Embryonic facial prominence (tissue), 1 donor: Measurements from ENCODE around the gene SPSB3.
"Not testable (repeated sequence)": the region's sequence is repeated elsewhere in the genome, so short reads cannot be mapped to it uniquely, and the experiment has no call there.

ENCODE experiments used
- DNase-seq: peaks from one replicate; pipeline ENCODE4 v3.0.0-alpha.2; 2016; ENCODE audit errors: extremely low spot score

SPSB3 gene

DNA sequence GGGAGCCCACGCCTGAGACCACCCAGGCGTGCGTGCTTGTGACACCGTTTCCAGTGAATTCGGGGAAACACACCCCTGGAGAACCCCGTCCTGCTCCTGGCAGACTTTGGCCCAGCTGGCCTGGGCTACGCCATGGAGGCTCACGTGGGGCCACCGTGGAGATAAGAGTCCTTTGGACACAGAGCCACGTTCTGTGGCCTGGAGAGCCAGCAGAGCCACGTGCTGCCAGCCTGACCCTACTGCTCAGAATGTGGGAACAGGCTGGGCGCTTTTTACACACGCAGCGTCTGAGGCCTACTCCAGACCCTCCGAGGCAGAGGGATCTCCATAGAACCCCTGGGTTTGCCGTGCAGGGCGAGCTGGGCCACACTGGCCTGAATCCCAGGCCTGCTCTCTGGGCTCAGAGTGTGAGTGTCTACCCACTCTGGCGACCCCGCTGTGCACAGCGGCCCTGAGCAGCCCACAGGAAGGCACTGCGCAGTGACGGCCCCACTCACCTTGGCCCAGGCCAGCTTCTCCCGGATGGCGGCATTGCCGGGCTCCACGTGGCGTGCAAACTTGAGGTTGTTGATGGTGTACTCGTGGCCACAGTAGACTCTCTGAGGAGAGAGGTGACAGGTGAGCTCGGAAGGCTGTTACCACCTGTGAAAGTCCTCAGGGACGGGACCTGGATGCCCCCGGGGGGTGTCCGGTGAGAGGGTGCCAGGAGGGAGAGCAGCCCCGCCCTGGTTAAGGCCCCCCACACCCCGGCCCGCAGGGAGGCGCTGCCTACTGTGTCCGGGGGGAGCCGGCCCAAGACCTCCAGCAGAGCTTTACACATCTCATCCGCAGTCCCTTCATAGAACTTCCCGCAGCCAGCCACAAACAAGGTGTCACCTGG is 34.3 kb upstream of the SPSB3 start:
- DNase-seq: no peak

DNA sequence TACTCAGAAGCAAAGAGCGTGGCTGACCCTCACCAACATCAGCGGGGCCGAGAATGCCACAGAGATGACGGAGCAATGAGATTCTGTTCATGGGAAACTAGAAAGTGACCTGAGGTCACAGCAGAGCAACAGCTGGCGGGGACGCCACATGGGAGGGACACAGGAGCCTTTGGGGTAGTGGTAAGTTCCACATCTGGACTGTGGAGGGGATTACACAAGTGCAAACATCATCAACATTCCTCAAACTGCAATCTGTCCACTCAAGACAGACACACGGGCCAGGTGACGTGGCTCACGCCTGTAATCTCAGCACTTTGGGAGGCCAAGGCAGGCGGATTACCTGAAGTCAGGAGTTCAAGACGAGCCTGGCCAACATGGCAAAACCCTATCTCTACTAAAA is 33.1 kb upstream of the SPSB3 start:
- no peak for DNase-seq

DNA sequence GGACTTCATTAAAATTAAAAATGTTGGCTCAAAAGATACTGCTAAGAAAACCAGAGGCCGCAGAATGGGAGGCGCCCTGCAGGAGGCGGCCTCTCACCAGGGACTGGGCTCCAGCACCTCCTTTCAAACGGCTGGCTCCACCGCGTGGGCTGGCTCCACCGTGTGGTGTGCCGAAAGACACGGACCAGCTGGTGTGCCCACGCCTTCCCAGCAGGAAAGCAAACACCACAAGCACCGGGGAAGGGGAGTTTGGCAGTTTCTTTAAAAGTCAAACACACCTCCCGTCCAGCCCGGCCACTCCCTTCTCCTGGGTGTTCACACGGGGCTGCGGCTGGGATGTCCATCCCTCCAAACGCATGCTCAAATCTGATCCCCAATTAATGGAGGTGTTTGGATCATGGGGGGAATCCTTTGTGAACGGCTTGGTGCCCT is 30.4 kb upstream of the SPSB3 start:
- DNase-seq: no peak

DNA sequence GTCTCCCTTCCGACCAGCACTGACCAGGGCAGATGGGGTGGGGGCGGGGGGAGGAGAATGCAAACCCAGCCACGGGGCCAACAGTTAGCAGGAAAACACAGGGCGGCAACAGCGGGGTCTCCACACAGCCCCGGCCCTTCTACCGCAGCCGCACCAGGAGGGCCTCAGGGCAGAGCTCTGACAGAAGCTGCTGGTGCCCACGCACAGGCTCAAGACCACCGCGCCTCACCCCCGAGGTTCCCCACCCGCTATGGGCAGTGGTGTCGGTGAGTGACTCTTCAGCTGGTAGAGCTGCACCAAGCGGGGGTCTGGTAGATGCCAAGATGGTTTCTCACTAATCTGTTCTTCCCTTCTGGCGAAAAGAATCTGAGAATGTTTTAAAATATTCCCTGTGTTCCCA is 28.2 kb upstream of the SPSB3 start:
- DNase-seq: no peak

DNA sequence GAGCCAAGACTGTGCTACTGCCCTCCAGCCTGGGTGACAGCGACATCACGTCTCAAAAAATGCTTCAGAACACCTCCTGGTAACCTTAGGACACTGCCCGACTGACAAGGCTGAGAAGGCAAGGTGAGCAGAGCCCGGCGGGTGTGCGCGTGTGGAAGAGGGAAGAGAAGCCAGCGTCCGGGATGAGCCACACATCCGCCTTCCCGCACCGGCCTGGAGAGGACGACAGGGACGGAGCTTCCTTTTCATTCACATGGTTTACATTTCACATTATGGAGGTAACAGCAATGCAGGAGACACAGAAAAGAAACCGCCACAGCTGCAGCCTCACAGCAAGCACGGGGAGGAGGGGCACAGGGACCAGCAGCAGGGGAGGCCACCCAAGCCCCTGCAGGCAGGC is 27.7 kb upstream of the SPSB3 start:
- DNase-seq: no peak

DNA sequence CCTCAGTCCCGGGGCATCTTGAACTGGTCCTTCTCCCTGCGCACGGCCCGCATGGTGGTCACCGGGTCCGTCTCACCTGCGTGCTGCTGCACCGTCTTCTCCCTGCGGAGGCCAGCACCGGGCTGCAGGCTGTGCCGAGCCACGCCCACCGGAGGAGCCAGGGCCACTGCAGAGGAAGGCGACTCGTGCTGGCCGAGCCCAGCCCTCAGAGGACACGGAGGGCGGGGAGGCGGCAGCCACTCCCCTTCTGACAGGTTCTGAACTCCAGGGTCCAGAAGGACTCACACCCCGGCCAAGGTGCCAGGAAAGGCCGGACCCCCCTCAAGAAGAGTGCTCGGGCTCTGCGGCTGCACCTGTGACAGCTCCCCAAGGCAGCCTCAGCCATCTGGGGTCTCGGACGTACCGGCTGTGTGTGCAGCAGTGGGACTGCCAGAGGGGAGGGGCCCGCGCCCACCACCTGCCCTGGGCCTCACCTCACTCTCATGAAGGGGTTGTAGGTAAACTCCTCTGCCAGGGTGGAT is 27.0 kb upstream of the SPSB3 start:
- DNase-seq: no peak

DNA sequence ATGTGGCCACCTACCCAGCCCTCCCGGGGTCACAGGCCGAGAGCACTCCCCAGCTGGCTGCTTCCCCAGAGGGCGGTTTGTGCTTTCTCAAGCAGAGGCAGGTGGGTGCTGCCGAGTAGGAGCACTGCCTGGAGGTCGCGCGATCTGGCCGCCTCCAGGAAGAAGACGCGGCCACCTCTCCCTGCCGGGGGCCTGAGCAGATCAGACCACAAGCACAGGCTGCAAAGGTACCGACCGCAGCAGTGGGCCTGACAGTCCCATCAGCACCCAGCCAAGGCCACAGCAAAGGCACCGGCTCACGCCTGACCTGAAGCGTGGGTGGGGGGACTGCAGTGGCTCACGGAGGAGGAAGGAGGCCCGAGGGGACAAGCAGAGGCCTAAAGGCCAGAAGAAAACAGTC is 26.3 kb upstream of the SPSB3 start:
- DNase-seq: no peak

DNA sequence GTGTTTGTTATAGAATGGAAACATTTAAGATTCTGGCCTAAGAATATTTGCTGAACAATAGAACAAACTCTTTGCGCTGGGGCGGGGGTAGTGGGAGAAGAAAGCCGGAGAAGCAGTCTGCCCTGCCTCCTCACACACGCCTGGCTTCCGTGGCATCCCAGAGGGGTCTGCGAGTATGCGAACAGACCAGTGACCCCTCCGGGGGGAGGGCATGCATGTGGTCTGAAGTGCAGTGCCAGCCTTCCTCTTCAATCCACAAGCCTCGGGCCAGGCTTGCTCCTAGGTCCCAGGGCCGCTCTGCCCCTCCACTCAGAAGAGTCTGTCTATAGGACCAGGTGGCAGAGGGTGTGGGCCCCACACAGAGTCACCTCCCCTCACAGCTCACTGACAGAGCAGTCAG is 25.3 kb upstream of the SPSB3 start:
- DNase-seq: no peak

DNA sequence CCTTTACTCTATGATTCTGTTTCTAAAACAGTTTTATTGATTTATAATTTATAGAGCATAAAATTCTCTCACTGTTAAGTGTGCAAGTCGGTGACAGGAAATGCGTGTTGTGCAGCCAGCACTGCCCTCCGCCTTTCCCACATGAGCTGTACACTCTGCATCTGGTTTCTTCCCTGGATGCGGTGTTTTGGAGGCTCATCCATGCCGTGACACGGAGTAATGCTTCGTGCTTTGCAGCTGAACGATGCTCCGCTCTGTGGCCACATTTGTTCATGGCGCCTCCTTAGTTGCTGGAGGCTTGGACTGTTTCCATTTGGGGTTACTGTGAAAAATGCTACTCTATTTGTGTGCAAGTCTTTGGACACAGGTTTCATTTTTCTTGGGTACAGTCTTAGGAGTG is 18.3 kb upstream of the SPSB3 start:
- no peak for DNase-seq

DNA sequence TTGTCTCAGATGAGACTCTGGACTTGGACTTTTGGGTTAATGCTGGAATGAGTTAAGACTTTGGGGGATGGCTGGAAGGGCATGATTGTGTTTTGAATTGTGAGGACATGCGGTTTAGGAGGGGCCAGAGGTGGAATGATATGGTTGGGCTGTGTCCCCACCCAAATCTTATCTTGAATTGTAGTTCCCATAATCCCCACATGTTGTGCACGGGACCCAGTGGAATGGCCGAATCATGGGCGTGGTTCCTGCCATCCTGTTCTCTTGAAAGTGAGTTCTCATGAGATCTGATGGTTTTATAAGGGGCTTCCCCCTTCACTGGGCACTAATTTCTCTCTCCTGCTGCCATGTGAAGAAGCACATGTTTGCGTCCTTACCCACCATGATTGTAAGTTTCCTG is 16.9 kb upstream of the SPSB3 start:
- DNase-seq: not testable (repeated sequence)

DNA sequence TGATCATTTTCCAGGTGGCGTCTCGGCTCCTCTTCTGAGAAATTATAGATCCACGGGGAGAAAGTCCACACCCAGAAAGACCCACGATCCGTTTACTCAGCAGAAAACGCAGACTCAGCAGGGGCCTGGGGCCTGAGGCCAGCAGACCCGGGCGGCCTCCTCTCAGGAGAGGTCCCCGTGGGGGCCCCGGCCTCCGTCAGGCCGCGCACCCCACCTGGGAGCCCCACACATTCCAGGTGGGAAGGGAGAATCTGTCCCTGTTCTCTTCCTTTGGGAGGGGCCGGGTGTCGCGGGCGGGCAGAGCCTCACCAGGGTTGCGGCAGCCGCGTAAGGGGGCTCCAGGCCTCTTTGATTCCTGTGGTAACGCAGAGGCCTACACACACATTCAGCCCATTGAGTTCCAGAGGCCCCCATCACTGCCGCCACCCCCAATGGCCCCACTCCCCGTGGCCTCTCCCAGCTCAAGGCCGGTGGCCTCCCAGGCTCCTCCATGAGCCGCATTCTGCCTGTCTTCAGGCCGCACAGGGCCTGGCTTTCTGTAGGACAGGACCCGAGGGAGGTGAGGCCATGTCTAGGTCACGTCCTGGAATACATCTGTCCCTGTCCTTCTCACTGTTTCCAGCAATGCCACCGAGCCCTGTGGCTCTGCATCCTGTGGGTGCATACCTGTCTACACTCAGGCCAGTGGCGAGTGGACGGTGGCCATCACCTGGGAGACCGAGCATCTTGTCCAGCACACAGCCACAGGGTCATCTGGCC is 12.7 kb upstream of the SPSB3 start:
- DNase-seq: no peak

DNA sequence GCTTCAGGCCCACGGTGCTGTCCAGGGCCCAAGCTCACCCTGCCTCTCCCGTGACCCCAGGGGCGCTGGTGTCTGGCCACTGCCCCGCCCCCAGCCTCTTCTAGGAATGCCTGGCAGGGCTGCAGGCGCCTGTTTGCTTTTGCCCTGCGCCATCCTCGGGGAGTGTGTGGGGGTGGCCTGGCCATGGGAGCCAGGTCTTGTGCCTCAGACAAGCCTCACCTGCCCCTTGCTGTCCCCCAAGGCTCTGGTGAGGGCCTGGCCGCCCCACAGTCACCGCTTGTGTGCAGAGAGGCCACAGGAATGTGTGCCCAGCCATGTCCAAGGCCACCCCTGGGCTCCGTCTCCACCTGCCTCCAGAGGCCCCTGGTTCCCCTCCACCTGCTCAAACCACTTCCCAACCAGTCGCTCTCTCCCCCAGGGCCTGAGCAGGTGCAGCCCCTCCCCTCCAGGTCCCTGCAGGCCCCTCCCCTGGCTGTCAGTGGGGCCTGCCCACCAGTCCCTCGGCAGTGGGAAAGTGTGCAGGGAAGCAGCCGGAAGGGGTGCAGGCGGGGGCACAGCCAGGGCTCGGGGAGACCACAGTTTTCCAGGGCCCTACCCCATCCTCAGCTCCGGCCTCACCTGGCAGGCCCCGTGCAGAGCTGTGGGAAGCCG is 12.0 kb upstream of the SPSB3 start:
- no peak for DNase-seq

DNA sequence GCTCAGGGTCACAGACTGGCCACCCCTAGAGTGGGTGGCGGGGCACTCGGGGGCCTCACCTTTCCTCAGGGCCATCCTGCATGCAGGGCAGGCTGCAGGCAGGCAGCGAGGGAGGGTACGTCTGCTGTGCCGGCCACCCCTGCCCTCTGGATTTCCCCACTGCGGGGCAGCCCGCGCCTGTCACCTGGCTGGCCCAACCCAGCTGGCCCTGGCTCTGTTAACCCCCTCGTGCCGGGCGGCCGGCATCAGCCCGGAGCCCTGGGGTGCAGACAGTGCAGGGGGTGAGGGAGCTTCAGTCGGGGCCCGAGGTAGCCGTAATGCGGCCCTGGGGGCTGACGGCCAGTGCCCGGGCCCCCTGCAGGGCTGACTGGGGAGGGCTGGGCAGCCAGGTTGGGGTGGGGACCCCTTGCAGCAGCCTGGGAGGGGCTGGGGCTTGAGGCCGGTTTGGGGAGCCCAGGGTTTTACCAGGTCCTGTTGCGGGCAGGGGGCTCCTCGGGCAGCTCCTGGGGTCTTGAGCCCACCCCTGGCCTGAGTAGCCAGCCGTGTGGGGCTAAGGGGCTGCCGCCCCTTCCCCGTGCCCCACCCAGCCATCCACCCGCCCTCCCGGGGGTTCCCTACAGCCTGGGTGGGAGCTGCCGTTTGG is 11.3 kb upstream of the SPSB3 start, which contains the start of gene IGFALS:
Gene IGFALS, minus strand, starts transcription at position 128 of the 643 bp plus-strand sequence. Its CDS starts 53 bp downstream, at position 75.
- no peak for DNase-seq

DNA sequence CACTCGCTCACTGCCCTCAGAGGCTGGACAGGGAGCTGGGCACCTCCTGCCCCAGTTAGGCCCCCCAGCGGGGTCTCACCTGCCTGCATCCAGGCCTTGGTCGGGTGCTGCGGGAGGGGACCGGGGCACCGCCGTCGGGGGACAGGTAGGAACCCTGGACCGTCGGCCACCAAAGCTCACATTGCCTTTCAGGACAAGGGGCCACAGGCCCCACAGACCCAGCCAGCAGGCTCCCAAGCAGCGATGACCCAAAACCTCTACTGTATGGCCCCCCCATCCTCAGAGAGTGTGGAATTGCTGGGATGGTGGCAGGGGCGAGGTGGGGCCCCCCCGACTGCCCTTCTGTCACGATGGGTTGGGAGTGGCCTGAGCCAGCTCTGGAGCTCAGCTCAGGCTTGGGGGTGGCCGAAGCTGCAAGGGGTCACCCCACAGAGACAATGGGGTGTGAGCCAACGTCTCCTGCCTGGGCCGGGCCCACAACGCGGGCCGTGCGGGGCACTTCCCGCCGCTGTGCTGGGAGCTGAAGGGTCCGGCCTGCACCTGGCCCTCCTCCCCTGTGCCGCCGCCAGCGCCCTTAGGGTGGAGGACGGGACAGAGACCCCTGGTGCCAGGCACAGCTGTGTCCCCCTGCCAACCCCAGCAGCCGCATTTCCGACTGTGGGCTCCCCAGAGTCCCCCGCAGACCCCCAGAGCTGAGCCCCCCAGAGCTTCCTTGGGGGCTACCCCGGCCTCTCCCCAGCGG is 10.6 kb upstream of the SPSB3 start:
- DNase-seq: no peak

DNA sequence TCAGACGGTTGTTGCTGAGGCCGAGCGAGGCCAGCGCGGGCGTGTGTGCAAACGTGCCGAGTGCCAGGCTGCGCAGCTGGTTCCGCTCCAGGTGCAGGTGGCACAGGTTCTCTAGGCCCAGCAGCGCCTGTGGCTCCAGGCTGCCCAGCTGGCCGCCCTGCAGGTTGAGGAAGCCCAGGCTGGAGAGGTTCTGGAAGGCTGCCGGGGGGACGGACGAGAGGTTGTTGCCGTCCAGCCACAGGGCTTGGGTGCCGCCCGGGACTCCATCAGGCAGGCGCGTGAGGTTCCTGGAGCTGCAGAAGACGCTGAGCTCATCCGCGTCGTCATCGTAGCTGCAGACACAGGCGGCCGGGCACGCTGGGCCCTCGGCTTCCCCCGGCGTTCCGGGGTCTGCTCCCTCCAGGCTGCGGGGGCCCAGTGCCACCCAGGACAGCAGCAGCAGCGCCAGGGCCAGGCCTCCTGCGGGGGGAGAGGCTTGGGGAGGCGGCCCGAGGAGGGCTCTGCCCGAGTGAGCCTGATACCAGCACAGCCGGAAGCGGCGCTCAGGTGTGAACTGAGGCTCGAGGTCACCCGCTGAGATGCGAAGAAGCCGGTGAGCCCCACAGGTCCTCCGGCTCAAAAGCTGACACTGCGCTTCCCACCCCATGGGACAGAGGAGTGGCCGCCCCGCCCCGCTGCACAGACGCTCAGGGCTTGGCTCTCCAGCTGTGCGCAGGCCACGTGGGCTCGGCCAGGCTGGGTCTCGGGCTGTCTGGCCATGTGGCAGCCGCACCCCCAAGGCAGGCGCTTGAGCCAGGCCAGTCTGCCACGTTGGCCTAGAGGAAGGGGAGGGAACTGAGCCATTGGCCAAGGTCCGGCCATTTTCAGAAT is 9.8 kb upstream of the SPSB3 start:
- DNase-seq: no peak

DNA sequence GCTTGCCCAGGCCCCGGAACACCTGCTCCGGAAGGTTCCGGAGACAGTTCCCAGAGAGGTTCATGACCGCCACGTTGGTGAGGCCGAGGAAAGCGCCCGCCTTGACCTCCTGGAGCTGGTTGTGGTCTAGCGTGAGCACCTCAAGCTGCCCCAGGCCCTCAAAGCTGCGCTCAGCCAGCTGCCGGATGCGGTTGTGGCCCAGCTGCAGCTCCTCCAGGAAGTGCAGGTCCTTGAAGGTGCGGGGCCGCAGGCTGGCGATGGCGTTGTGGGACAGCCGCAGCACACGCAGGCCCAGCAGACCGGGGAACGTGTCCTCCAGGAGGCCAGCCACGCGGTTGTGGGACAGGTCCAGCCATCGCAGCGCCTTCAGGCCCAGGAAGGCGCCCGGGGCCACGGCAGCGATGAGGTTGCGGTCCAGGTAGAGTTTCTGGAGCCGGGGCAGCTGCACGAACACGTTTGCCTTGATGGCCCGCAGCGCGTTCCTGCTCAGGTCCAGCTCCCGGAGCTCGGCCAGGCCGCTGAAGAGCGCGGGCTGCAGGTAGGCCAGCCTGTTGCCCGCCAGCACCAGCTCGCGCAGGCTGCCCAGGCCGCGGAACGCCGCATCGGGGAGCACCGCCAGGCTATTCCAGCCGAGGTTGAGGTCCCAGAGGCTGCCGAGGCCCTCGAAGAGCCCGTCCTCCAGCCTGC is 9.0 kb upstream of the SPSB3 start:
- no peak for DNase-seq

DNA sequence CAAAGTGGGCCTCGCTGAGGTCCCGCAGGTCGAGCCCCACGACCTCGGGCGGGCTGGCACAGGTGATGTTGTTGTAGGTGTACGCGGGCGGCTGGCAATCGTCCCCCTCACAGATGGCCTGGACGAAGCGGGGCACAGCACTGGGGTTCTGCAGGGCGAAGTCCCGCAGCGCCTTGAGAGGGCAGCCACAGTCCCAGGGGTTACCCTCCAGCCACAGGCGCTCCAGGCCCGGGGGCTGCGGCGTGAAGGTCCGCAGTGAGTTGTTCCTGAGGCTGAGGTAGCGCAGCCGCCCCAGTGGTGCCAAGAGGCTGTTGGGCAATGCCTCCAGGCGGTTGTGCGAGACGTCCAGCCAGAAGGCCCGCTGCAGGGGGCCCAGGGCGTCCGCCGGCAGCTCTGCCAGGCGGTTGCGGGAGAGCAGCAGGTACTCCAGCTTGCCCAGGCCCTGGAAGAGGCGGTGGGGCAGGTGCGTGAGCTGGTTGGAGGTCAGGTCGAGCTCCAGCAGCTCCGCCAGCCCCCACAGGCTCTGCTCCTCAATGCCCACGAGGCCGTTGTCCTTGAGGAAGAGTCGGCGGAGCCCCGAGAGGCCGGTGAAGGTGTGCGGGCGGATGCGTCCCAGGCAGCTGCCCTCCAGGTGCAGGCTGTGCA is 8.4 kb upstream of the SPSB3 start:
- DNase-seq: no peak

DNA sequence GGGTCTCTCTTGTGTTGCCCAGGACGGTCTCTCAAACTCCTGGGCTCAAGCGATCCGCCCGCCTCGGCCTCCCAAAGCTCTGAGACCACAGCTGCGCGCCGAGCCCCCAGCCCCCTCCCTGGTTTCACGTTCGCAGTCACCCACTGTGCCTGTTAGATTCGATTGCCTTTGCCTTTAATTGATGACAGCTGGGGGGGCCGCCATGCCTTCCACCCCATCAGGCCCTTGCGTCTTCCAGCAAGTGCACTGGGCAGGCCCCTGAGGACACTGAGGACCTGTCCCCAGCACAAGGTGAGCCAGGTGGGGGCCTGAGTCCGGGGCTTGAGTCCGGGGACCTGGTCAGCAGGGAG is 7.9 kb upstream of the SPSB3 start:
- no peak for DNase-seq

DNA sequence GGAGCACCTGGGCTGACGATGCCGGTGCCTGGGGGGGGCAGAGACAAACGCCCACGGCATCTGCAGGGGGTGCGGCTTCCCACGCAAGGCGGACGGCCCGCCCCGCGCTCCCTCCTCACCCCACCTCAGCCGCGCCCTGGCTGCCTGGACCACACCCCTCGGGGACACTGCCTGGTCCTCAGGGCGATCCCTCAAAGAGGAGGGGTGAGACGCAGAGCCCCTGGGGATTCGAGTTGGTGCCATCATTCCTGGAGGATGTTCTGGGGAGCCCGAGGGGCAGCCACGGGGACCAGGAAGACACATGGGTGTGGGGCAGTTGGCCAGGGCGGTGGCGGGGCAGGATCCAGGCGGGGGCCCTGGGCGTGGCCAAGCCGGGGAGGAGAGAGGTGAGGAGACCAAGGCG is 7.3 kb upstream of the SPSB3 start:
- no peak for DNase-seq
